K562 treated with DMSO at 1 percent for 12 hours (cell line): ENCODE results near the gene NKX2-1. TPM values are rescaled to one million over a fixed set of nuclear protein-coding genes. Genes with fewer than 3 reads are reported as not detected.

Experiments
- total RNA-seq: library from RNA; unstranded; fragments of 300-600 nt; gene quantifications from 2 replicates; pipeline ENCODE4 v1.2.3, GENCODE V29; 2022; ENCODE audit not compliant: insufficient read depth

NKX2-1 gene
- not detected in 2 replicates for total RNA-seq

DNA sequence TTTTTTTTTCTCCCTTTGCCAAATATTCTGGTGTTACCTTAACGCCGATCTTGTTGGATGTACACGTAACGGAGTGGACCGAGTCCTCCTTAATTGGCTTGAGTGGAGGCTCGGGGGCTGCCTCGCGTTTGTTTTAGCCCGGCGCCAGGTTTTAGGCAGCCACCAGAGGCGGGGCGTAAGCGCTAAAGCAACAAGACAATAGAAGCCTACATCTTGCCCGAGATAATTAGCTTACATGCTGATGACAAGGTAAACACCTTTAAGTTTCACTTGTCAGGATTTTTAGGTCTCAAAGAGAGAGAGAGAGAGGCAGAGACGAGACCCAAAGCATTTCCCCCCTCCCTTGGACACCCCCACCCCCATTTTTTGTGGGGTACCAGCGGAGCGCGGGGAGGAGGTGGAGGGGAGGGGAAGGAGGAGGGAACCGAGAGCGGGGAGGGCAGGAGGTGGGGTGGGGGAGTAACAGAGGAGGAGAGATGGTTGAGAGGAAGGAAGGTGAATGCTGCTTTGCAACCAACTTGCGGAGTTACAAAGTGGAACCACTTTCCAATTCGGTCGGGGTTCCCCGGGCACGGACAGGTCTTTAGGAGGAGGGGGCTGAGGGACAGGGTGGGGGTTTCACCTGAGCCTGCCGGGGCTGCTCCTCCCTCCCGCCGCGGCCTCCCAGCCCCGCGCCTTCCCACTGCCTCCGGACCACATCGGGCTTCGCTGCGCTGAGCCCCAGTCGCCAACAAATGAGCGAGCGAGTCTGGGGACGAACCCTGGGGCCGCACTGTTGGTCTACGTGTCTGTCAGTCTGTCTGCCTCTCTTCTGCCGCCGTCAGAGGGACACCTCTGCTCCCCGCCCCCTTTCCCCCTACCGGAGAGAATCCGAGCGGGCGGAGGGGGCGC, at the start of gene NKX2-1:
TSS of gene NKX2-1 (minus strand) at position 802 of the 891 bp plus-strand sequence. CDS start at position 699, 103 bp downstream.

Other genes starting within 250 kb of the NKX2-1 start
- gene MBIP, start 199.6 kb downstream of the NKX2-1 start, total RNA-seq = 6.1 and 13.1 TPM in 2 replicates
- not detected in 2 replicates for gene NKX2-8, start 62.4 kb upstream of the NKX2-1 start, total RNA-seq
- 1.5 and 3.5 TPM in 2 replicates for gene PAX9, start 141.6 kb upstream of the NKX2-1 start, total RNA-seq